BJ (cell line): ENCODE results near the gene FHAD1. TPM values are rescaled to one million over a fixed set of nuclear protein-coding genes. Genes with fewer than 3 reads are reported as not detected.

ENCODE experiments used
- CTCF ChIA-PET: fragments of 350-600 bp; formaldehyde crosslinking; extraction: SDS; loops from one replicate; lab custom pipeline; 2021; ENCODE audit warnings: antibody characterized with exemption, inconsistent platforms; lab: Yijun Ruan, JAX
- POLR2A ChIA-PET: fragments of 300-600 bp; sonication (Branson Sonifier 250); formaldehyde crosslinking; extraction: SDS; loops from one replicate; lab custom pipeline; 2021; ENCODE audit warnings: antibody characterized with exemption; lab: Charles Lee
- DNase-seq: peaks from one replicate; pipeline ENCODE4 v3.0.0-alpha.2; 2011; ENCODE audit warnings: low read depth
- H3K27me3 ChIP-seq: 2 replicates; pipeline ENCODE4 v1.6.0; 2011; ENCODE audit warnings: low read length; ENCODE audit not compliant: control insufficient read depth, insufficient read depth
- H3K36me3 ChIP-seq: 2 replicates; pipeline ENCODE4 v1.5.1; 2011; ENCODE audit warnings: low read length; ENCODE audit not compliant: control insufficient read depth, insufficient read depth
- H3K4me3 ChIP-seq: 2 replicates; pipeline ENCODE4 v1.5.1; 2011; ENCODE audit warnings: low read depth, mild to moderate bottlenecking, control low read depth, low read length
- polyA plus RNA-seq: library from polyadenylated mRNA; depleted of rRNA; stranded (reverse); fragments of >200 nt; gene quantifications from 2 replicates; pipeline ENCODE4 v1.2.3, GENCODE V29; 2011
- TF ChIP-seq, protein P1 (sequence below): IDR thresholded peaks from 2 replicates; pipeline ENCODE4 v1.5.1; 2011; ENCODE audit warnings: low read depth, mild to moderate bottlenecking, control low read depth, inconsistent platforms, low read length, moderate library complexity; ENCODE audit not compliant: insufficient read depth

Gene FHAD1
- polyA plus RNA-seq, 1 experiment, result not detected

DNA sequence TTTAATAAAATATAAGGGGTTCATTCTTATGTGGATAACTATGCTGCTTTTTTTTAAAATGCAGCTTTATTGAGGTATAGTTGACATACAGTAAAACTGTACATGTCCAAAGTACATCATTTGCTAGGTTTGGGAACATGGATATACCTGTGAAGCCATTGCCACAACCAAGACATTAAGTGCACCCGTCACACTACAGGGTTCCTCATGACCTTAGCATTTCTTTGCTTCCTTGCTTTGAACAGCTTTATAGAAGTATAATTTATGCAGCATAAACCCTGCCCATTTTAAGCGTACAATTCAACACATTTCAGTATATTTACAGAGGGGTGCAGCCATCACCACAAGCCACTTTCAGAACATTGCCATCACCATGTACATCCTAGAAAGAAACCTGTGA is 26.3 kb downstream of the FHAD1 start:
- POLR2A ChIA-PET, result no interaction called here
- CTCF ChIA-PET, result interaction anchor here (0.7 to 7.1 kb wide), 13 partner anchors 8 to 162 kb away, joined by 3 to 127 read pairs (median 6); partner anchors contain the start of gene TMEM51
- Histone ChIP-seq H3K36me3 (no peaks in the 10 kb centered on the region), H3K27me3 (peaks cover 9% of the 10 kb centered on the region), H3K4me3 (no peak overlapping the region)
- TF ChIP-seq, protein P1, sequence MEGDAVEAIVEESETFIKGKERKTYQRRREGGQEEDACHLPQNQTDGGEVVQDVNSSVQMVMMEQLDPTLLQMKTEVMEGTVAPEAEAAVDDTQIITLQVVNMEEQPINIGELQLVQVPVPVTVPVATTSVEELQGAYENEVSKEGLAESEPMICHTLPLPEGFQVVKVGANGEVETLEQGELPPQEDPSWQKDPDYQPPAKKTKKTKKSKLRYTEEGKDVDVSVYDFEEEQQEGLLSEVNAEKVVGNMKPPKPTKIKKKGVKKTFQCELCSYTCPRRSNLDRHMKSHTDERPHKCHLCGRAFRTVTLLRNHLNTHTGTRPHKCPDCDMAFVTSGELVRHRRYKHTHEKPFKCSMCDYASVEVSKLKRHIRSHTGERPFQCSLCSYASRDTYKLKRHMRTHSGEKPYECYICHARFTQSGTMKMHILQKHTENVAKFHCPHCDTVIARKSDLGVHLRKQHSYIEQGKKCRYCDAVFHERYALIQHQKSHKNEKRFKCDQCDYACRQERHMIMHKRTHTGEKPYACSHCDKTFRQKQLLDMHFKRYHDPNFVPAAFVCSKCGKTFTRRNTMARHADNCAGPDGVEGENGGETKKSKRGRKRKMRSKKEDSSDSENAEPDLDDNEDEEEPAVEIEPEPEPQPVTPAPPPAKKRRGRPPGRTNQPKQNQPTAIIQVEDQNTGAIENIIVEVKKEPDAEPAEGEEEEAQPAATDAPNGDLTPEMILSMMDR, result no peak
- DNase-seq, result no peak

DNA sequence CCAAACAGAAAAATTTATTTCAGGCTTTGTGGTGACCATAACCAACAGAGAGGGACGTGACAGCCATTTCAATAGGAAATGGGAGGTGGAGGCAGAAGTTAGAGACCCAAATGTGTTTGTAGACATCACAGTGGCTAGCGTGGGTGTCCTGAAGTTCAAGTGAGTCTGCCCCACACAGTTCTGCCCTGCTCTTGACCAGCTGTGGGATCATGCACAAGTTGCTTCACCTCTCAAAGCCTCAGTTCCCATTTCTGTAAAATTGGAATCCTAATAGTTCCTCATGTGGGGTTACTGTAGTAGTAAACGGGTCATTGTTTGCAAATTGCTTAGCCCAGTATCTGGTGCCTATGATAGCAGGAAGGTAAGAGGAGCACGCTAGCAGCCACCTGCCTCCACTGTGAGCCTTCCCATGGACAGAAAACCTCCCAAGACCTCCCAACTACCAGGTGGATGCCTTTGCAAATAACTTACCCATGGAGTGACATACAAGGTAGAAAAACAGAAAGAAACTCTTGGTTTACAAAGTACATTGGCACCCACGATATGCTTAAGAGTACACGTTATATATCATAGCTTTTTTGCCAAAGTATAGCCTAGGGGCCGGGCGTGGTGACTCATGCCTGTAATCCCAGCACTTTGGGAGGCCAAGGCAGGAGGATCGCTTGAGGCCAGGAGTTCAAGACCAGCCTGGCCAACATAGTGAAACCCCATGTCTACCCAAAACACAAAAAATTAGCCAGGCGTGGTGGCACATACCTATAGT is 29.1 kb downstream of the FHAD1 start:
- peaks cover 11% of the 10 kb centered on the region for H3K27me3 ChIP-seq
- TF ChIP-seq, protein P1, result no peak
- H3K4me3 ChIP-seq, result no peak overlapping the region
- no peaks in the 10 kb centered on the region for H3K36me3 ChIP-seq
- ChIA-PET CTCF (interaction anchor here (1.1 to 7.1 kb wide), 4 partner anchors 123 to 147 kb away, joined by 5 to 127 read pairs (median 36); partner anchors contain the start of gene TMEM51), POLR2A (no interaction called here)
- no peak for DNase-seq

DNA sequence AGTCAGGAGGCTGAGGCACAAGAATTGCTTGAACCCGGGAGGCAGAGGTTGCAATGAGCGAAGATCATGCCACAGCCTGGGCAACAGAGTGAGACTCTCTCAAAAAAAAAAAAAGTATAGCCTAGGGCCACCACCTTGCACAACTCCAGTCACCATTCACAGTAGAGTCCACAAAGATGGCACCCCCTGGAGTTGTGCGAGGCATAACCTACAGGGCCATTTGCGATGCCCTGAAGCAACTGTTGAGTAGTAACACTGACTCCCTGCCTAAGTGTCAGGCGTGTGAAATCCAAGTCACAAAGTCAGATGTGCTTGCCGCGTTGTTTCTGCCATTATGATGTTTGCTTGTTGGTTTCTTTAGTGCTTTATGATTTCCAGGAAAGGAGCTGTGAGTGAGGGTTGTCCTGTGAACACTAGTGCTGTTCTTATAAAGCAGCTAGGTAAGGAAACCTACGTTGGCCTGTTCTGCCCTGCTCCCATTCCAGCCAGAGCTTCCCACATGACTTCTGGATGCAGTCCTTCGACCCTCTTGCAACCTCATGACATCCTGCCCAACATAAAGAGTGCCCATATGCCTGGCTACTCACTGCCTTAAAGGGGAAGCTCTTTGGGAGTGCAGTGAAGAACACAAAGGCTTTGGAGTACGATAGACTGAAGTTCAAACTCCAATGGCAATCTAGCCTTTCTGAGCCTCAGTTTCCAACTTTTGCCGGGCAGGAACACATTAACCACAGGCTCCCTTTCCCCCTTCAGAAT is 29.8 kb downstream of the FHAD1 start:
- H3K36me3 ChIP-seq, result no peaks in the 10 kb centered on the region
- TF ChIP-seq, protein P1, result no peak
- CTCF ChIA-PET, result interaction anchor here (1.0 to 1.4 kb wide), 3 partner anchors 124 to 149 kb away, joined by 5 to 6 read pairs (median 5); partner anchors contain the start of gene TMEM51
- no peak for DNase-seq
- peaks cover 9% of the 10 kb centered on the region for H3K27me3 ChIP-seq
- H3K4me3 ChIP-seq, result no peak overlapping the region
- POLR2A ChIA-PET, result no interaction called here

DNA sequence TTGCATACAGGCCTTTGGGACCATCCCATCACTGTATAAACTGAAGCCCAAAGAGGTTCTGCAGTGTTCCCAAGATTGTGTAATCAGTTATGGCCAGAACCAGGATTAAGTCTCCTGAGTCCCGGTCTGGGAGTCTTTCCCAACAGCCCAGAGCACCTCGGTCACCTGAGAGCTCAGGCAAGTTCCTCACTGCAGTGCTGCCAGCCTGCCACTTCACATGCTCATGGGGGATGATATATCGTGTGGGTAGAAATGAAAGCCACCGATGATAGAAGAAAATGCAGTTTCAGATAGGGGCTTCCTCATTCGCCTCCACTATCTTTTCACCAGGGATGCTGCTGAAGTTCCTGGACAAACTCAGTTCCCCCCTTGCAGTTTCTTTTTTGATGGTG is 30.4 kb downstream of the FHAD1 start:
- ChIA-PET CTCF (interaction anchor here (1.0 to 1.4 kb wide), 3 partner anchors 125 to 149 kb away, joined by 5 to 6 read pairs (median 5); partner anchors contain the start of gene TMEM51), POLR2A (no interaction called here)
- TF ChIP-seq, protein P1, result no peak
- H3K27me3 ChIP-seq, result peaks cover 6% of the 10 kb centered on the region
- H3K4me3 ChIP-seq, result no peak overlapping the region
- H3K36me3 ChIP-seq, result no peaks in the 10 kb centered on the region
- no peak for DNase-seq

DNA sequence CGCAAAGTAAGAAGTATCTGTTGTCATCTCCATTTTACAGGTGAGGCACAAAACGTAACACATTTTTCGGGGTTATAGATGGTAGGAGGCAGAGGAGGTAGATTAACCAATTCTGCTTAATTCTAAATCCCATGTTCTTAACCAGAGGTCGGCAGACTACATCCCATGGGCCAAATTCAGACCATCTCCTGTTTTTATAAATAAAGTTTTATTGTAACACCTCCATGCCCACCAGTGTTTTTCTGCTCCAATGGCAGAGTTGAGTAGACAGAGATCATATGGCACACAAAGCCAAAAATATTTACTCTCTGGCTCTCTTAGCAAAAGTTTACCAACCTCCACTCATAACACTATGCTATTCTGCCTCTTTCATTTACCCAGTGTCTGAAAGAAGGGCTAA is 30.9 kb downstream of the FHAD1 start:
- ChIA-PET CTCF (interaction anchor here (1.0 kb wide), 1 partner anchor 150 kb away, joined by 6 read pairs; no protein-coding TSS in a partner anchor), POLR2A (no interaction called here)
- Histone ChIP-seq H3K36me3 (no peaks in the 10 kb centered on the region), H3K4me3 (no peak overlapping the region), H3K27me3 (peaks cover 6% of the 10 kb centered on the region)
- TF ChIP-seq, protein P1, result no peak
- no peak for DNase-seq
